ENCODE results near the gene PSD. TPM values are rescaled to one million over a fixed set of nuclear protein-coding genes. Genes with fewer than 3 reads are reported as not detected.
A peak's percentile ranks its signal among the peaks of the same experiment; 100 is the strongest.

PSD gene
- total RNA-seq, 1 donor from 2014 or later, result 0.34 TPM

DNA sequence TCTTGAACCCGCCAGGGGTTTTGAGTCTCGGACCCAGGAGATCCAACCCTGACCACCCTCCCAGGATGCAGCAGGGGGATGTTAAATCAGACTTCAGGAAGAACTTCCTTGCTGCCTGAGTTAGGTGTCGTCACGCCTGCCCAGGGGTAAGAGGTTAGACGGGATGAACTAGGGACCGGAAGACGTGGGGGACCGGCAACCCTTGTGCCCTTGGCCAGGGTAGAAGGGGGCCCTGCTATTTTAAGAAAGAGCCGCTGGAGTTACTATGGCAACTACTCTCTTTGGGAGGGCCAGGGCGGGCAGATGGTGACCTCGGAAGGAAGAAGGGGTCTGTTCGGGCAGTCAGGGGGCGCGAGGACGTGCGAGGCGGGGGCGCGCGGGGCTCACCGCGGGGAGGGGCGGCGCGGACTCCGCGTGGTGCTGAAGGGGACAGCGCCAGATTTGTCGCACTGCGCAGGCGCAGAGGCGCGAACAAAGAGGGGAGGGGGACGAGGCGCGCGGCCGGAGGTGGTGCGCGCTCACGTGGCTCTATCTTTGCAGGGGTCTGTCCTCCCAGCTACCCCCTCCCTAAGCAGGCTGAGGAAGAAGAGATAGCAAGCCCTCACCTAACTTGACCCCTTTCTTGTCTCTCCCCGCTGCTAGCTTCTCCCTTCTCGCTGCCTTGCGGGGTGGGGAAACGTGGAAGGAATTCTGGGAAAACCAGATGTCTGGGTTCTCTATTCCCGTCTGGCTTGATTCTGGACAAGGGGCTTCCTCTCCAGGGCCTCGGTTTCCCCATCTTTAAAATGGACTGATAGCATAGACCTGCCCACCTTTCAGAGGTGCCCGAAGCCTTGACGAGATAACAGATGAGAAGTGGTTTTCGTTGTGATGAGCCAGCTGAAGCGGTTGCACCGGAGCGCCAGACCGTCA, 940 bp upstream of the PSD start:
- DNase-seq, result peak; percentile 51

DNA sequence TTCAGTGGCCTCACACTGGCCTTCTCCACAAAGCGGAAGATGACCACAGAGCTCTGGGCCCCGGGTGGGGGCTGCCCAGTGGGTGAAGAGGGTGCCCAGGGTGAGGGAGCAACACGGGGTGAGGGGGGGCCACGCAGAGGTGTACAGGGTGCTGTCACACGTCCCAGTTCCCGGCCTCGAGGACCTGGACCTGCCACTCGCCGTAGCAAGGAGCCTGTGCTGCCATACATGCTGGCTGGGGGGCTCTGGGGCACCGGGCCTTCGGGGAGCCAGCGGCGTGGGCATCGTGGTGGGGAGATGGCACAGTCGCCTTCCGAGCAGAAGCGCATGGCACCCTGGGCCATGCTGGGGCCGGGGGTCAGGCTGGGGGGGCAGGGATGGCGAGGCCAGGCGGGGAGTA, 1.9 kb downstream of the PSD start:
- no peak for DNase-seq

DNA sequence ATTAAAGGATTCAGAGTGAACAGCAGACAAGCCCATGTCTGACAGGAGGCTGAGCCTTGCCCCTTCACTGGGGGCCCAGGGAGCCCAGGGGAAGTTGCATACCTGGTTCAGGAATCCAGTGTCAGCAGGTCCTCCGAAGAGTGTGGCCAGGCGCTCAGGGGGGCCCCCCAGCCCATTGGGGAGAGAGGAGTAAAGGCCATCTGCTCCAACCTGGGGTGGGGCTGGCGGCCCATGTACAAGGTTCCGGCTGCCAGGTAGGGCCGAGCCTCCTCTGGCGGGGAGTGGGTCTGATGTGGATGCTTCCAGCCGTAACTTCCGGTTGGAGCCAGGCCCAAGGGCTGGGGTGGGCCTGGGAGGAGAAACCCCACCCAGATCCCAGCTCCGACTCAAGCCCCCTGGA, 2.3 kb downstream of the PSD start:
- no peak for DNase-seq

DNA sequence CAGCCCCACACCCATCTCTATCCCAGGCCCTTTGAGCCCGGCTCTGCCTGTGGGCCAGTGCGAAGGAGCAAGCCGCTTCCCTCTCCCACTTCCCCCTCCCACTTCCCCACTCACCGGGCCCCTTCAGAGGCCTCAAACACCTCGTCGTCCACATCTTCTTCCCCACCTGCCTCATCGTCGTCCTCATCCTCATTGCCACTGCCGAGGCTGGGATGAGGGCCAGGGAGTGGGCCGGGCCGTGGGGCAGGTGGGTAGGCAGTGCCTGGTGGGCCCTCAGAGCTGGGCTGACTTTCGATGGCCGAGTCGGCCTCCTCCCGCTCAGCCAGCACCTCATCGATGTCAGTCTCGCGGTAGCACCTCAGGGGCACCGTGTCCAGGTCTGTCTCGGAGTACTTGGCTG, 3.8 kb downstream of the PSD start:
- no peak for DNase-seq

DNA sequence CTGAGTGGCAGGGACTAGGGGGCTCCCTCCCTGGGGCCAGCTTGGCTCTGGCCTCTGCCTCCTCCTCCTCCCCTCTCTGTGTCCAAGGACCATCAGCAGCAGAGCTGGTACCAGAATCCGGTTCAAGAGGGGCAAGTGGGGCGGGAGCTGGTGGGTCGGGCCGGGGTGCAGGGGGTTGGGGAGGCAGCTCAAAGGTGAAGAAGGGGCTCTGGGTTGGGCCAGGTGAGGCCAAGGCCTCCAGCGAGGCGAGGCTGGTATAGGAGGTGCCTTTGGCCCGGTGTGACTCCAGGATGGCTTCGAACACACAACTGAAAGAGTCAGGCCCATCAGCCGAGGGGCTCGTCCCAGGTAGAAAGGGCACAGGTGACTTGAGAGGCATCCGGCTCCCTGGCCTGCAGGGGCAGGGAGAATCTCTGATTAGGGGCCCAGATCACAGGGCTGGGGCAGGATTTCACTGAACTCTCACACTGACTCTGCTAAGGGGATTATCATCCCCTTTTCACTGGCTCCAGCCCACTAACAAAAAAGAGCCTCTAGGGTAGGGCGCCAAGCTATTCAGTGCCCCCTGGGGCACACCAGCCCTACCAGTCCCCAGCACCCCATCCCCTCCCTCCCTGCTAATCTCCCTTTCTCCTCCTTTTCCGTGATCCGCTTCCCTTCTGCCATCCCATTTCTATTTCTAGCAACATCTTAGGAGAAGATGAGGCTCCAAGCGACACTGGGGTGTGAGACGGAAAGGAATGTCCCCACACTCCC, 4.6 kb downstream of the PSD start:
- no peak for DNase-seq

DNA sequence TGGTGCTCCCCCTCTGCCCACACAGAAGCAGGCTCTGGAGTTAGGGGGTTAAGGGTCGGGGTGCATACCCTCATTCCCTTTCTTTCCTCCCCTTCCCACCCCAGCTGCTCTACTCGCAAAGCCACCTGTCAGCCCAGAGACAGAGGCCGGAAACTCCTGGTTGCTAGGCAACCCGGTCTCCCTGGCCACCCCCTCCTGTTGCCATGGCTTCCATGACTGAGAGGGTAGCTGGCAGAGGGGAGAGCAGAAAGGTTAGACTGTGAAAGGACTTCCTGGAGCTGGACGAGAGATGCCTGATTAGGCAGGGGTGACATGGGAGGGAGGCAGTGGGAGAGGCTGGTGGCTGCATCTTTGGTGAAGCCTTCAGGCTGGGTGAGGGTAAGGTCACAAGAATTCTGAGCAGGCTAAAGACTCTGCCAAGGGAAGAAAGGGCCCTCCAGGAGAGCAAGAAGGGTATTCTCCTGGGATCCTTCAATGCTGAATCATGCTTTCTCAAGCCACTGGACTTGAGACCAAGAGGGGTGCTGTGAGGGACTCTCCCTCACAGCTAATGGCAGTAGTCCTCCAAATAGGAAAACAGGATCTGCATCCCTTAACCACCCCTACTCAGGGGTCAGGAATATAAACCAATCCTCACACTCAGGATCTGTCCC, 5.4 kb downstream of the PSD start:
- no peak for DNase-seq

DNA sequence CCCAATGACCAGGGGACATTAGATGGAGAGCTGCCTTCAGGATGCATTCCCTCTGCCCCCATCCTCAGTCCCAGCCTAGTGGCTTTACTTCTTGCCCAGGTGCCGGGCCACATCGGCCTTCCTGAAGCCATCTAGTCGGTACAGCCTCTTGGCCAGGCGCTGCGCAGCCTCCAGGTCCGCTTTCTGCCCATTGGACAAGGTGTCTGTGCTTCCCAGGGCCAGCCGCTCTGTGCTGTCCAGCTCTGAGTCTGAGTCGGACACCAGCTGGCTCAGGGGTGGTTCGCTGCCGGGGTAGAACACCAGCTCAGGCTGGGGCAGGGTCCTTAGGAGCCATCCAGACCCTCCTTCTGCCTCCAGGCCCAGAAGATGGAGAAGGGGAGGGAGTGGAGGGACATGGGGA, 6.3 kb downstream of the PSD start:
- no peak for DNase-seq

DNA sequence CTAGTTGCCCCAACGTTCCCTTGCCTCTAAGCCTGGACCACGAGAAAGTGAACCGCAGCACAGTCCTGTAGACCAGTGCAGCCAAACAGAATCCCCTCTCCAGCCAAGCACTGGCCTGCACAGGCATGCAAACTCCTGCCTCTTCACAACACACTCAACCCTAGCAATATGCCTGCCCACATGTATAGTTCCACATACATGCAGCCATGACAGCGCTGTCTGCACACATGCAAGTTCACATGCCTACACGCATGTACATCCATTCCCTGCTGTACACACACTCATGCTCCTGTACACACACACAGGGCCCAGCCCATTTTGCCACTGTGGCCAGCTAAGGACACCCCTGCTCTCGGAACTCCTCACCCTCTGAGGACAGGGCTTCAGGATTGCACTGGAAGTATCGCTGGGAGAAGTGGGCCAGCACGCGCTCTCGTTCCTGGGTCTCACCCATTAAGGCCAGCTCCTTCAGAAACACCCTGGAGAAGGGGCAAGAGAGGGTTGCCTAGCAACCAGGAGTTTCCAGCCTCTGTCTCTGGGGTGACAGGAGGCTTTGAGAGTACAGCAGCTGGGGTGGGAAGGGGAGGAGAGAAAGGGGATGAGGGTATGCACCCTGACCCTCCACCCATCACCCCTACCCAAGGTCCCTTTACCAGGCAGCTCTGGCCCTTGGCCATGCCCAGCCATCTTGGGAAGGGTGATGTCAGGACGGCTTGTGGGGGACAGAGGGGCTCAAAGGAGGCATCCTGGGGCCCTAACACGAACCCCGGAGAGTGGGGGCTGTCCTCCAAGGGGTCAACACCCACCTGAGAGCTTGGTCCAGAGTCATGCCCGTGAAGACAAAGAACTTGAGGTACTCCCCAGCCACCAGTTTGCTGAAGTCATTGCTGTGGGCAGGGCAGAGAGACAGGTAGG, 7.0 kb downstream of the PSD start:
- DNase-seq, result no peak

DNA sequence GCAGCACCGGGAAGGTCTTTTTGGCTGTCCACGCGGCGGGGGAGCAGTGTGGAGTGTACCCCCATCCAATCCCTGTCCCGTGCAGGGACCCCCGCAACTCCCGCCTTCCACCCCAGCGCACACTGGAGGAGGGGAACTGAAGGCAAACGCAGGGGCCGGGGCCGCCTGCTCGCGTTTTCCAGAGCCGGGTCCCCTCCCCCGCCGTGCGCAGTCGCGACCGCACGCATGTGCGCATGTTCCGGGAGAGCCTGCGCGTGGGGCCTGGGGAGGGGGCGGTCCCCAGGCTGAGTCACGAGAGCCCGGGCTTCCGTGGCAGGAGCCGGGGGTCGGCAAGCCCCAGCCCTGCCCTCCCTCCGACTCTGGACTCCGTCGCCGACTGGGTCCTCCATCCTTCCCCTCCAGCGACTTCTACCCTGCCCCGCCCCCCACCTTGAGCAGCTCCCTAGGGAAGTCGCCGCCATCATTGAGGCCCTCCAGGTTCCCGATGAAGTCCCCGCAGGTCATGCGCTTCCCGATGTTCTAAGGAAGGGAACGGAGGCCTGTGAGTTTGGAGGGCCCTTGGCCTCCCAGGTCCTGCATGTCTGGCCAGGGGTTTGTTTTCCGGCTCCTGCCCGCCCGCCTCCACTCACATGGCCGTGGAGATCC, 8.0 kb downstream of the PSD start:
- no peak for DNase-seq

DNA sequence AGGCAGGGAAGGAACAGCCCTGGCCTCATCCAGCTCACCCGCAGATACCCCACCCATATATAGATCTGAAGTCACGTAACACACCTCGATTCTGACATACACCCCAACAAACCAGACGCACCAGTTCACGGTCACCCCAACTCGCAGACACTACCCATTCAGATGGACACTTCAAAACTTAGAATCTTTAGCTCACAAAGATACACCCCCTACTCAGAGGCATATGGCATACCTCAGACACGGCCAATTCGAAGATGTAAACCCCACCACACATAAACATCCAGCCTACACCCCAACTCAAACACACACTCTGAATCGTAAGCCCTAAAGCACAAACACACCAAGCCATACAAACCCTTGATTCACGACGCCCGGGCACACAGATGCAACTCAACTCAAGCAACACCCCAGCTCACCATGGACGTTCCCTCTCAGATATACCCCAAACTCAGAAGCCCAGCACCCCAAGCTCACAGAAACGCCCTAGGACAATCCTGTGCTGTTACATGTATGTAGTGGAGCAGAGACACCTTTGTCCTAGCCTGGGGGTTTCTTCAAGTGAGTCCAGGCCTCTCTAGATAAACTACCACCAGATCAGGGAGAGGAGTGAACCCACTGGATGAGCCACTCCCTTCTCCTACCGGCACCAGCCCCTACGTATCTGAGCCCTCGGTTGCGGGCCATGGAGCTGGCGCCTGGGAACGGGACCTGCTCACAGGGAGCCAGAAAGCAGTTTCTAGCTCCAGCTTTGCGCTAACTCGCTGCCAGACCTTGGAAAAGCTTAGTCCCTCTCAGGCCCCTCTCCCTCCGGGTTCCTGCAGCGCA, 8.8 kb downstream of the PSD start:
- no peak for DNase-seq

DNA sequence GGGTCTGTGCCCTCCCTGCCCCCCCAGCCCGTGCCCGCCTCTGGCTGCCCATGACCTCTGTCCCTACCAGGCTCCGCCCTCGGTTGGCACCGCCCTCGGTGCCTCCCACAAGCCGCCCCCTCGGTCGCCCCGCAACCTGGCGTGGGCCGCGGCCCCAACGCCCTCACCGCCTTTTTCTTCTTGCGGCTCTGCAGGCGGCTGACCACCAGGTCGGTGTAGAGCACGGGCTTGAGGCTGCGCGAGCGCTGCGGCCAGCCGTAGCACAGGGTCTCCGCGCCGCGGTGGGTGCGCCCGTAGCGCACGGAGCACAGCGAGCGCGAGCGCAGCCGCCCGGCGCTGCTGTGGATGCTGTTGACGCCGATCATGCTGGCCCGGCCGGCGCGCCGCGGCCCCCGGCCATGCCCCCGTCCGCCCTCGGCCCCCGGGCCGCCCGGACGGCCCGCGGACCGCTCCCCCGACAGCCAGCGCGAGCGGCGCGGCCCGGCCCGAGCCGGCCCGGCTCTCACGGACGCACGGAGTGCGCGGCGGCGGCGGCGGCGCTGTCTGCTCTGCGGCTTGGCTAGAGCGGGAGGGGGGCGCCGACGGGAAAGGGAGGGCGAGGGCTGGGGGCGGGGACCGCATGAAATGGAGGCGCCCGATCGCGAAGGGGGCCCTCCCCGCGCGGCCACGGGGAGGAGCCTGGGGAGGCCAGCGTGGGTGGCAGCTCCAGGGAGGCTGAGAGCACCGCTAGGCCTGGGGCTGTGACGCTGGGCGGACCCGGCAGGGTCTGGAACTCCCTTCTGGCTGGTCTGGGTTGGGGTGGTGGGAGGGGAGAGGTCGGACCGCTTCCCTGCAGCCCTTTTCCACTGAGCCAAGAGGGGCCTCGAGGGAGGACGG, 9.6 kb downstream of the PSD start:
- DNase-seq, result no peak

DNA sequence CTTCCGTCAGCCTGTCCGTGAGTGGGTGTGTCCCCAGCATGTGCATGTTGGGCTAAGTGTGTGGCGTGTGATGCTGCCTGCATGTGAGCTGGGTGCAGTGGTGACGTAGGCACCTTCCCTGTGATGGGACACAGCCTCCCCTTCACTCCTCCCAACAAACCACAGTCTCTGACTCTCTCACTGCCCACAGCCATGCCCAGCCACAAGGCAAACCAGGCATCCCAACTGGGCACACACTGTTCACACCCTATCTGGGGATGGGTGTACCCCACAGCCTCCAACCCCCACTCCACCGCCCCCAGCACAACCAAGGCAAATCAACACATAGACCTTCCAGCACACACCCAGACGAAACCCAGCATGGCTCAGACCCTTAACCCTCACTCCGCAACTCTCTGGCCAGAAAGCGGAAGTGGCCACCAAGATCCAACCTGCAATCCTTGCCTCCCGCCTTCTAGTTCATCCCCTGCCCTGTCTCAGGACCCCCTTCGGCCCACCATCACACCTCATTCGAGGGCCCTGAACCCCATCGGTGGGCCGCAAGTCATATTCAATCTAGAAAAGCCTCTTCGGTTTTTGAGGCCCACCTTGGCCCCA, 10.4 kb downstream of the PSD start:
- DNase-seq, result no peak

DNA sequence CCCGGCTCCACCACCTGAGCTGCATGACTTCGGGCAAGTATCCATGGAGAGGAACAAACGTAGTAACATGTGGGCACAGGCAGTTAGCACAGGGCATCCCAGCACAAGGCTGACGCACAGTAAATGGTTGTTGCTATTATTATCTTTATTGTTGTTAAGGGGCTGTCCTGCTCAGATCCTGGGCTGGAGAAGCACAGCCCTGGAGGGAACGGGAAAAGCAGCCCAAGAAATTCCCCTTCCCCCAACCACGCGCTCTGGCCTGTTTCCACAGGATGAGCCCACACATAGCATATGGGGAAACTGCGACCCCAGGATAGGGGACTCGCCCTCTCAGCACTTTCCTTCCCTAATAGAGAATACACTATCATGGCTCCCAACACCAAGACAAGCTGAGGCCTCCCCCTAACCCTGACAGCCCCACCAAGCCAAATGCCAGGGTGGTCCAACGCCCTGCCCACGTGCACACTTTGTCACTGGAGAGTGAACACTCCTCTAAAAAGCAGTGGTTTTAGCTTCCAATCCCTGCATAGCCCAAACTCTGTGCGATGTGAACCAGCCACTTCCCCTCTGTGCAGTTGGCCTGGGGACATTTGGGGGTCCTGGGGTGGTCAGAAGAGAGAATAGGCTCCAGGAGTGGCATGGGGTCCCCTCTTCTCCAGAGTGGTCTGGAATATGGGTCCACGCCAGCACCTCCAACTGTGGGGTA, 11.0 kb downstream of the PSD start:
- no peak for DNase-seq

DNA sequence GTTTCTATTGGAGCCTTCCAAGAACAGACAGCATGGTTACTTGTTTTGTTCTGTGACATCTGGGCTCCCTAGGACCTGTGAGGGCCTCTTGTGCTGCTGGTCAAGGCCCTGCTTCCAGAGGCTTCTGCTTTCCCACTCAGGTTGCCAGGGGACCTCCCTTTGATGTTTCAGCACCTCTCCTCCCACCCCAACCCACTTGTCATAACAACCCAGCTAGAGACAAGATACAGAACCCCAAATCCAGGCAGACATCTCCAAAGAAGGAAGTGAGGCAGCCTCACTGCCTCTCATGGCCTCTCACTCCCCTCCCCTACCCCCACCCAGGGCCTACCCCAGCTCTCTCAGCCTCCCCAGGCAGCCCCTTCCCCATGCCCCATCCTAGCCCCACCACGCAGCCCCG, 11.8 kb downstream of the PSD start:
- DNase-seq, result no peak

DNA sequence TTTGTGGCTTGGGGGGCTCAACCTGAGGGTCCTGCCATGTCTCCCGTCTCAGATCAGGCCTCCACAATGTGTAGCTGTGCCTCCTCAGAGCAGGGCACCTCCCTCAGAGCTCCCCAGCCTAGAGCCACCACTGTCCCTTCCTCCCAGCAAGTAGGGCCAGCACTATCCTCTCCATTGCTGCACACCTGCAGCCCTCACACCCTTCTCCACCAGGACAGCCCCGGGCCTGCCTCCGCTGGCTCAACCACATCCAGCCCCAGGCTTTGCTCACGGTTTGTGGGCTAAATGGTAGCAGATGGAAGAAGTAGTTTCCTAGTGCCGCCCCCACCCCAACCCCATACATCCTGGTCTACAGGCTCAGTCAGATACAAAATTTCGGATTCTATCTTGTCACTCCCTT, 13.0 kb downstream of the PSD start:
- no peak for DNase-seq

DNA sequence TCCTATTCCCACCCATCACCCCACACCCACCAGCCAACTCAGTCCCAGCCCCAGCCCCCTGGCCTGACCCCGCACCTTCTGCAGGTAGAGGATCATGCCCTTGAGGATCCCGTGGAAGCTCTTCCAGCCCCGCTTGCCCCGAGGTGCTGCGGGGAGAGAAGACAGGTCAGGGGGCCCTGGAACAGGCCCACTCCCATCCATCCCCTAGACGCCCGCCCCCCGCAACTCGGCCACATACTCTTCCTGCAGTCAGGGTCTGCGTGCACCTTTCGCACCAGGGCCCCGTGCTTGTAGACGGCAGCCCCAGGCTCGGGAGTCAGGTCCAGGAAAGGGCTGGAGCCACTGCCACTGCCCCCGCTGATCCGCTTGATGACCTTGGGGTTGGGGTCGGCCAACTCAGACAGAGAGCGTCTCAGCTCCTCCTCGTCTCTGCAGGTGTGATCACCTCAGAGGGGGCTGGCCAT, 13.4 kb downstream of the PSD start:
- DNase-seq, result no peak

DNA sequence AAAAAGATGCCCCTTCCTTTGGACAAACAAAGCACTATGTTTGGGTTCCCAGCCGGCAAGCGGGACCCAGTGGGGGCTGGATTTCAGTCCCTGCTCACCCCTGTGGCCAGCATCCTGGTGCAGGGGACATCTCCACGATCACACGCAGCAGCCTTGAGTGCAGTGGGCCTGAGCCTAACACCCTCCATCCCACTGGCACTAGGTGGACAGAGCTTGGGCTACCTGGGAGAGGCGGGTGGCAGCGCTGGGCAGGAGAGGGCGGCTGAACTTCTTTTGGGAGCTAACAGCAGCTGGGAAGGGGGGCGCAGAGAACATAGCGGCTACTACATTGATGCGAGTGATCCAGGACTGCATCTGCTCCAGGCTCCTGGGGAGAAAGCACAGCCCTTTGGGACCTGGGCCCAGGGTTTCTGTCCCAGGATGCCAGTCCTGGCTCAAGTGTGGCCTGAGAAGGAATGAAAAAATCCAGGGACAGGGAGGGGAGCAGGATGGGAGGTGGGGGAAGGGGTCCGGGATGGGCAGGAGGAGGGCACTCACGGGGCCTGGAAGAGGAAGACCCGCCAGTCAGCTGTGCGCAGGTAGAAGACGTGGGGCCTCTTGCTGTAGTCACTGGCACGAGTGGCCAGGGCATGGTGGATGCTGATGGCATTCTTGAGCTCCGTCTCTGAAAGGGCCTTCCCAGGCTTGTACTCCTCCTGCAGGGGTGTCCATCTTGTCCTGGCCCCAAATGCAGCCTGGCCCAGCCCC, 14.1 kb downstream of the PSD start:
- DNase-seq, result no peak

DNA sequence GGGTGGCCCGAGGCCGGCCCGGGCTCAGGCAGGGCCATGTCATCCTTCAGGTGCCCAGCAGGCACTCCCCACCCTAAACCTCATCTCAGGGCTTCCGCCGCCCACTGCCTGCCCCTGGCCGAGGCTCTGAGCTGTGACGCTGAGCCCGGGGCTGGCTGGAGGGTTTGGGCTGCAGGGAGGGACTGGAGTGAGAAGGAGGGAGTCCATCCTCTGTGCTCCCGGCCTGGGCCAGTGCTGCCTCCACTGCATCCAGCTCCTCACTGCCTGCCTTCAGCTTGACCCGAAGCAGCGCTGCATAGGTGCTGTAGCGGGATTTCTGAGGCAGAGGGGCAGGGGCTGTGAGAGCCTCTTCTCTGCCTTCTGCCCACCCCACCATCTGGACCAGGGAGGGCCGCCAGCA, 15.5 kb downstream of the PSD start:
- no peak for DNase-seq
